ENCODE measurements around the gene LPO.

DNA sequence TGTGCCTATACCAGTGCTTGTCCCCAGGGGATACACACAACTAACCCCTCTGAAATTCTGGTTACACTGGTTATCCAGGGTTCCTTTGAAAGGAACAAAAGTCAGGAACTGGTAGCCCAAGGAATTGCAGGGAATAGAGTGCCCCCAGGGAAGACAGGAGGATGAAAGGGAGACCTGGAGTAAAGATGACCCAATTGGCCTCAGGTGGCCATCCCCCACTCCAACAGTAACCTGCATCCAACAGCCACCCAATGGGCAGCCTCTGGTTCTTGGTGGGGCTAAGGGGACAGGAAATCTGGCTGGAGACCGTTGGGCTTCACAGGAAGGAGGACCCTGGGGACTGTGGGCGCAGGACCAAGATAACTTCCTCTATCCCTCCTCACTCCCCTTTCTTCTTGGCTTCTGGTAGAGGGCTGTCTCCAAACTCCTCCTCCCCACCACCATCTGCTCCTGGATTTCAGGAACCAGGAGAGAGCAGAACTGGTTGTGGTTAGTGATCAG, 43.2 kb downstream of the LPO start:
- TF ChIP-seq, protein P1, sequence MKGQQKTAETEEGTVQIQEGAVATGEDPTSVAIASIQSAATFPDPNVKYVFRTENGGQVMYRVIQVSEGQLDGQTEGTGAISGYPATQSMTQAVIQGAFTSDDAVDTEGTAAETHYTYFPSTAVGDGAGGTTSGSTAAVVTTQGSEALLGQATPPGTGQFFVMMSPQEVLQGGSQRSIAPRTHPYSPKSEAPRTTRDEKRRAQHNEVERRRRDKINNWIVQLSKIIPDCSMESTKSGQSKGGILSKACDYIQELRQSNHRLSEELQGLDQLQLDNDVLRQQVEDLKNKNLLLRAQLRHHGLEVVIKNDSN (CRISPR knock-in tag; IDR thresholded peaks at IDR 0.05) = no peak
- TF ChIP-seq, protein P2, sequence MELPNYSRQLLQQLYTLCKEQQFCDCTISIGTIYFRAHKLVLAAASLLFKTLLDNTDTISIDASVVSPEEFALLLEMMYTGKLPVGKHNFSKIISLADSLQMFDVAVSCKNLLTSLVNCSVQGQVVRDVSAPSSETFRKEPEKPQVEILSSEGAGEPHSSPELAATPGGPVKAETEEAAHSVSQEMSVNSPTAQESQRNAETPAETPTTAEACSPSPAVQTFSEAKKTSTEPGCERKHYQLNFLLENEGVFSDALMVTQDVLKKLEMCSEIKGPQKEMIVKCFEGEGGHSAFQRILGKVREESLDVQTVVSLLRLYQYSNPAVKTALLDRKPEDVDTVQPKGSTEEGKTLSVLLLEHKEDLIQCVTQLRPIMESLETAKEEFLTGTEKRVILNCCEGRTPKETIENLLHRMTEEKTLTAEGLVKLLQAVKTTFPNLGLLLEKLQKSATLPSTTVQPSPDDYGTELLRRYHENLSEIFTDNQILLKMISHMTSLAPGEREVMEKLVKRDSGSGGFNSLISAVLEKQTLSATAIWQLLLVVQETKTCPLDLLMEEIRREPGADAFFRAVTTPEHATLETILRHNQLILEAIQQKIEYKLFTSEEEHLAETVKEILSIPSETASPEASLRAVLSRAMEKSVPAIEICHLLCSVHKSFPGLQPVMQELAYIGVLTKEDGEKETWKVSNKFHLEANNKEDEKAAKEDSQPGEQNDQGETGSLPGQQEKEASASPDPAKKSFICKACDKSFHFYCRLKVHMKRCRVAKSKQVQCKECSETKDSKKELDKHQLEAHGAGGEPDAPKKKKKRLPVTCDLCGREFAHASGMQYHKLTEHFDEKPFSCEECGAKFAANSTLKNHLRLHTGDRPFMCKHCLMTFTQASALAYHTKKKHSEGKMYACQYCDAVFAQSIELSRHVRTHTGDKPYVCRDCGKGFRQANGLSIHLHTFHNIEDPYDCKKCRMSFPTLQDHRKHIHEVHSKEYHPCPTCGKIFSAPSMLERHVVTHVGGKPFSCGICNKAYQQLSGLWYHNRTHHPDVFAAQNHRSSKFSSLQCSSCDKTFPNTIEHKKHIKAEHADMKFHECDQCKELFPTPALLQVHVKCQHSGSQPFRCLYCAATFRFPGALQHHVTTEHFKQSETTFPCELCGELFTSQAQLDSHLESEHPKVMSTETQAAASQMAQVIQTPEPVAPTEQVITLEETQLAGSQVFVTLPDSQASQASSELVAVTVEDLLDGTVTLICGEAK (IDR thresholded peaks at IDR 0.05) = no peak; the same call in 1 of the 2 replicates
- TF ChIP-seq, protein P2 (CRISPR knock-in tag; IDR thresholded peaks at IDR 0.05) = no peak
- TF ChIP-seq ZNF778 (CRISPR knock-in tag; IDR thresholded peaks at IDR 0.05) = no peak
- no peak for TF ChIP-seq RAD51 (IDR thresholded peaks at IDR 0.05; ENCODE audit: borderline replicate concordance, low read depth)
- TF ChIP-seq, protein P3, sequence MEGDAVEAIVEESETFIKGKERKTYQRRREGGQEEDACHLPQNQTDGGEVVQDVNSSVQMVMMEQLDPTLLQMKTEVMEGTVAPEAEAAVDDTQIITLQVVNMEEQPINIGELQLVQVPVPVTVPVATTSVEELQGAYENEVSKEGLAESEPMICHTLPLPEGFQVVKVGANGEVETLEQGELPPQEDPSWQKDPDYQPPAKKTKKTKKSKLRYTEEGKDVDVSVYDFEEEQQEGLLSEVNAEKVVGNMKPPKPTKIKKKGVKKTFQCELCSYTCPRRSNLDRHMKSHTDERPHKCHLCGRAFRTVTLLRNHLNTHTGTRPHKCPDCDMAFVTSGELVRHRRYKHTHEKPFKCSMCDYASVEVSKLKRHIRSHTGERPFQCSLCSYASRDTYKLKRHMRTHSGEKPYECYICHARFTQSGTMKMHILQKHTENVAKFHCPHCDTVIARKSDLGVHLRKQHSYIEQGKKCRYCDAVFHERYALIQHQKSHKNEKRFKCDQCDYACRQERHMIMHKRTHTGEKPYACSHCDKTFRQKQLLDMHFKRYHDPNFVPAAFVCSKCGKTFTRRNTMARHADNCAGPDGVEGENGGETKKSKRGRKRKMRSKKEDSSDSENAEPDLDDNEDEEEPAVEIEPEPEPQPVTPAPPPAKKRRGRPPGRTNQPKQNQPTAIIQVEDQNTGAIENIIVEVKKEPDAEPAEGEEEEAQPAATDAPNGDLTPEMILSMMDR (IDR thresholded peaks at IDR 0.05 in 2 of 3, conservative IDR thresholded peaks at IDR 0.05 in 1 of 3; ENCODE audit: insufficient read depth in 2 of 3, low read depth in 1 of 3, low read length in 3 of 3) = no peak
- TF ChIP-seq ZSCAN32 (CRISPR knock-in tag; IDR thresholded peaks at IDR 0.05) = no peak
- no peak for TF ChIP-seq CREM (IDR thresholded peaks at IDR 0.05; ENCODE audit: low read depth)
- no peak for TF ChIP-seq POLR2AphosphoS5 (IDR thresholded peaks at IDR 0.05; ENCODE audit: control insufficient read depth, insufficient read depth, low read depth, low read length)

All from K562 (cell line).